ENCODE measurements around the gene WFDC10A.
"Not testable (repeated sequence)": the region's sequence is repeated elsewhere in the genome, so short reads cannot be mapped to it uniquely, and the experiment has no call there.

Gene WFDC10A

GRCh38 chr20:45629496-45630100, at the start of gene WFDC10A:
Gene WFDC10A (plus strand): TSS chr20:45629739. CDS start chr20:45629814, 75 bp downstream.
- Mint-ChIP-seq H3K27me3 (peaks cover 26% of the 10 kb centered on the region), H3K36me3 (no peaks in the 10 kb centered on the region), H3K4me1 (ENCODE audit: low read depth) (no peaks in the 10 kb centered on the region), H3K27ac (no peak within 1 kb of the TSS), H3K4me3 (no peak within 1 kb of the TSS), H3K9me3 (ENCODE audit: low read depth) (no peaks in the 10 kb centered on the region)

- Mint-ChIP-seq H3K9me3 (ENCODE audit: low read depth) (no peaks in the 10 kb centered on the region), H3K36me3 (no peaks in the 10 kb centered on the region), H3K4me3 (no peak overlapping the region), H3K27me3 (peaks cover 7% of the 10 kb centered on the region), H3K4me1 (ENCODE audit: low read depth) (no peaks in the 10 kb centered on the region), H3K27ac (no peak overlapping the region)
Measured at GRCh38 chr20:45581702-45582101, 47.8 kb upstream of the WFDC10A start.

- Mint-ChIP-seq H3K27ac (no peak overlapping the region), H3K36me3 (no peaks in the 10 kb centered on the region), H3K27me3 (peaks cover 7% of the 10 kb centered on the region), H3K4me3 (no peak overlapping the region), H3K4me1 (ENCODE audit: low read depth) (no peaks in the 10 kb centered on the region), H3K9me3 (ENCODE audit: low read depth) (no peaks in the 10 kb centered on the region)
Measured at GRCh38 chr20:45583502-45583901, 46.0 kb upstream of the WFDC10A start.

- H3K27me3 Mint-ChIP-seq; H3K4me1 Mint-ChIP-seq (ENCODE audit: low read depth): not testable (repeated sequence)
Measured at GRCh38 chr20:45584294-45584693, 45.2 kb upstream of the WFDC10A start.

GRCh38 chr20:45585986-45586385, 43.6 kb upstream of the WFDC10A start:
- not testable (repeated sequence) for H3K4me3 Mint-ChIP-seq; H3K27me3 Mint-ChIP-seq; H3K9me3 Mint-ChIP-seq (ENCODE audit: low read depth); H3K27ac Mint-ChIP-seq; H3K4me1 Mint-ChIP-seq (ENCODE audit: low read depth); H3K36me3 Mint-ChIP-seq

More at GRCh38 chr20:45584294-45584693, 45.2 kb upstream of the WFDC10A start:
- not testable (repeated sequence) for H3K9me3 Mint-ChIP-seq (ENCODE audit: low read depth); H3K36me3 Mint-ChIP-seq; H3K27ac Mint-ChIP-seq; H3K4me3 Mint-ChIP-seq

GRCh38 chr20:45588800-45589199, 40.7 kb upstream of the WFDC10A start:
- H3K9me3 Mint-ChIP-seq (ENCODE audit: low read depth) = no peaks in the 10 kb centered on the region
- H3K4me1 Mint-ChIP-seq (ENCODE audit: low read depth) = no peaks in the 10 kb centered on the region
- H3K27ac Mint-ChIP-seq = no peak overlapping the region
- H3K4me3 Mint-ChIP-seq = no peak overlapping the region
- peaks cover 12% of the 10 kb centered on the region for H3K27me3 Mint-ChIP-seq
- H3K36me3 Mint-ChIP-seq = no peaks in the 10 kb centered on the region

- H3K27ac Mint-ChIP-seq = no peak overlapping the region
- H3K36me3 Mint-ChIP-seq = no peaks in the 10 kb centered on the region
- no peak overlapping the region for H3K4me3 Mint-ChIP-seq
- H3K9me3 Mint-ChIP-seq (ENCODE audit: low read depth) = no peaks in the 10 kb centered on the region
- H3K27me3 Mint-ChIP-seq = peaks cover 18% of the 10 kb centered on the region
- H3K4me1 Mint-ChIP-seq (ENCODE audit: low read depth) = no peaks in the 10 kb centered on the region
Measured at GRCh38 chr20:45589725-45590124, 39.8 kb upstream of the WFDC10A start.

GRCh38 chr20:45592574-45593189, 36.9 kb upstream of the WFDC10A start:
- Mint-ChIP-seq H3K9me3 (ENCODE audit: low read depth) (no peaks in the 10 kb centered on the region), H3K4me3 (no peak overlapping the region), H3K27me3 (peaks cover 28% of the 10 kb centered on the region), H3K36me3 (no peaks in the 10 kb centered on the region), H3K27ac (no peak overlapping the region), H3K4me1 (ENCODE audit: low read depth) (no peaks in the 10 kb centered on the region)

GRCh38 chr20:45593498-45593897, 36.0 kb upstream of the WFDC10A start:
- Mint-ChIP-seq H3K36me3 (no peaks in the 10 kb centered on the region), H3K27ac (no peak overlapping the region), H3K9me3 (ENCODE audit: low read depth) (no peaks in the 10 kb centered on the region), H3K4me3 (no peak overlapping the region), H3K27me3 (peaks cover 29% of the 10 kb centered on the region), H3K4me1 (ENCODE audit: low read depth) (no peaks in the 10 kb centered on the region)

- H3K9me3 Mint-ChIP-seq (ENCODE audit: low read depth) = no peaks in the 10 kb centered on the region
- no peaks in the 10 kb centered on the region for H3K4me1 Mint-ChIP-seq (ENCODE audit: low read depth)
- H3K36me3 Mint-ChIP-seq = no peaks in the 10 kb centered on the region
- no peak overlapping the region for H3K4me3 Mint-ChIP-seq
- peaks cover 31% of the 10 kb centered on the region for H3K27me3 Mint-ChIP-seq
- H3K27ac Mint-ChIP-seq = no peak overlapping the region
Measured at GRCh38 chr20:45595235-45595634, 34.3 kb upstream of the WFDC10A start.

- Mint-ChIP-seq H3K9me3 (ENCODE audit: low read depth) (no peaks in the 10 kb centered on the region), H3K27me3 (peaks cover 23% of the 10 kb centered on the region), H3K4me3 (no peak overlapping the region), H3K4me1 (ENCODE audit: low read depth) (peaks cover 13% of the 10 kb centered on the region), H3K36me3 (peaks cover 13% of the 10 kb centered on the region), H3K27ac (no peak overlapping the region)
Measured at GRCh38 chr20:45607810-45608209, 21.7 kb upstream of the WFDC10A start.

- peaks cover 20% of the 10 kb centered on the region for H3K27me3 Mint-ChIP-seq
- H3K27ac Mint-ChIP-seq = no peak overlapping the region
- peaks cover 11% of the 10 kb centered on the region for H3K4me1 Mint-ChIP-seq (ENCODE audit: low read depth)
- no peak overlapping the region for H3K4me3 Mint-ChIP-seq
- H3K36me3 Mint-ChIP-seq = peaks cover 10% of the 10 kb centered on the region
- H3K9me3 Mint-ChIP-seq (ENCODE audit: low read depth) = no peaks in the 10 kb centered on the region
Measured at GRCh38 chr20:45611054-45611453, 18.5 kb upstream of the WFDC10A start.

GRCh38 chr20:45612314-45612713, 17.2 kb upstream of the WFDC10A start:
- H3K9me3 Mint-ChIP-seq (ENCODE audit: low read depth) = no peaks in the 10 kb centered on the region
- H3K27me3 Mint-ChIP-seq = peaks cover 19% of the 10 kb centered on the region
- H3K27ac Mint-ChIP-seq = no peak overlapping the region
- H3K4me1 Mint-ChIP-seq (ENCODE audit: low read depth) = peaks cover 6% of the 10 kb centered on the region
- peaks cover 6% of the 10 kb centered on the region for H3K36me3 Mint-ChIP-seq
- no peak overlapping the region for H3K4me3 Mint-ChIP-seq

GRCh38 chr20:45617591-45617990, 11.9 kb upstream of the WFDC10A start:
- peaks cover 4% of the 10 kb centered on the region for H3K27me3 Mint-ChIP-seq
- H3K9me3 Mint-ChIP-seq (ENCODE audit: low read depth) = no peaks in the 10 kb centered on the region
- H3K4me3 Mint-ChIP-seq = no peak overlapping the region
- no peak overlapping the region for H3K27ac Mint-ChIP-seq
- no peaks in the 10 kb centered on the region for H3K36me3 Mint-ChIP-seq
- H3K4me1 Mint-ChIP-seq (ENCODE audit: low read depth) = no peaks in the 10 kb centered on the region

- H3K36me3 Mint-ChIP-seq = no peaks in the 10 kb centered on the region
- no peaks in the 10 kb centered on the region for H3K9me3 Mint-ChIP-seq (ENCODE audit: low read depth)
- no peak overlapping the region for H3K27ac Mint-ChIP-seq
- H3K4me3 Mint-ChIP-seq = no peak overlapping the region
- peaks cover 6% of the 10 kb centered on the region for H3K27me3 Mint-ChIP-seq
- no peaks in the 10 kb centered on the region for H3K4me1 Mint-ChIP-seq (ENCODE audit: low read depth)
Measured at GRCh38 chr20:45621593-45621992, 7.9 kb upstream of the WFDC10A start.

GRCh38 chr20:45626540-45626939, 3.0 kb upstream of the WFDC10A start:
- H3K27me3 Mint-ChIP-seq = peaks cover 20% of the 10 kb centered on the region
- H3K9me3 Mint-ChIP-seq (ENCODE audit: low read depth) = no peaks in the 10 kb centered on the region
- no peak overlapping the region for H3K4me3 Mint-ChIP-seq
- H3K4me1 Mint-ChIP-seq (ENCODE audit: low read depth) = no peaks in the 10 kb centered on the region
- H3K36me3 Mint-ChIP-seq = no peaks in the 10 kb centered on the region
- no peak overlapping the region for H3K27ac Mint-ChIP-seq

Data from activated naive CD8-positive, alpha-beta T cell (primary cell).